Femur (tissue), 1 donor: ENCODE measurements around the gene MANEAL.

Experiments
- DNase-seq: peaks from one replicate; pipeline ENCODE4 v3.0.0-alpha.2; 2017

The MANEAL gene

DNA sequence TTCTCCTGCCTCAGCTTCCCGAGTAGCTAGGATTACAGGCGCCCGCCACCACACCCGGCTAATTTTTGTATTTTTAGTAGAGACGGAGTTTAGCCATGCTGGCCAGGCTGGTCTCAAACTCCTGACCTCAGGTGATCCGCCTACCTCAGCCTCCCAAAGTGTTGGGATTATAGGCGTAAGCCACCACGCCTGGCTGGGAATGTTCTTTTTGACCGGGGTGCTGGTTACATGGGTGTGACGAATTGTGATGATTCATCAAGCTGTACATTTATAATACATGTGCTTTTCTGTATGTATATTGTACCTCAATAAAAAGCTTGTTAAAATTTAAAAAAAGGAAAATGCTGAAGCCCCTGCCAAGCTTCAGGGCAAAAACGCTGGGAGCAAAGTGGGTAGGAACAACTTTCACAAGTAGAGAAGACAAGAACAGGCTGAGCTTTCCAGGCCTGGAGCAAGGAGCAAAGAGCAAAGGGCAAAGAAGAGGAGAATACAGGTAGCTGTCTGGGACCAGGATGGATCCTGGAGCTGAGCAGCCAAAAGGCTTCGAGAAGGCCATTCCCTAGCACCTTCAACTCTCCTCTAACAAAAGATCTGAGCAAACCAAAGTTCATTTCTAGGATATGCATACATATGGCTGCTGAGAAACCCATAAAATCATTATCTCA lies 34.9 kb downstream of the MANEAL start:
- DNase-seq = no peak

DNA sequence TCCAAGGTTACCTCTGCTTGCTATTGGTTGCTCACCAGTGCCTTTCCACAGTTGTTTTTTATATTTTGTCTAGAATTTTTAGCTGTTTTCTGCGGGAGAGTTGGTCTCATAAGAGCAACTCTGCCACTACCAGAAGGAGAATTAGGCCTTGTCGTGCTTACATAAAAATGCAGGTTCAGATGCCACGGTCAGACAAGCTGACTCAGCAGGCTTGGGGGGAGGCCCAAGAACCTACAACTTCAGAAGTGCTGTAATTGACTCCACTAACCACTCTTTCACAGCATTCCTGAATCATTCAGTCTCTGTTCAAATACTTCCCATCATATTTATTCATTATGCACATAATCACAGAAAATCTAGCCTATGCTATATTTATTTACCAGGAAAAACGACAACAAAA lies 37.5 kb downstream of the MANEAL start:
- no peak for DNase-seq

DNA sequence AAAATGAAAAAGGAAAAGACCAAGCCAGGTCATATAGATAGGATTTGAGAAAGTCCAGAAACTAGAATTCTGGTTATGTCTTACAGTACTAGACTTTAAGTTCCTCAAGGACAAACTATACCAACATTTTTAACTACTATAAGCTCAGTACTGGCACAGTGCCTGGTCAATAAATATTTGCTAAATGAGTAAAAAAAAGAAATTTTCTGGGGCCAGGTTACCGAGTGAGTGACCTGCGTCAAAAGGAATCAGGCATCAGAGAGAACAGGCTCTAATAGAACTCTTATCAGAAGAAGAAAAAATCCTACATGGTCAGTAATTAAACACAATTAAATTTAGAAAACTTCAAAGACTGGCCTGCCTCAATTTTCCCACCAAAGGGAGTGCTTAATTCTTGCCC lies 38.2 kb downstream of the MANEAL start:
- no peak for DNase-seq

DNA sequence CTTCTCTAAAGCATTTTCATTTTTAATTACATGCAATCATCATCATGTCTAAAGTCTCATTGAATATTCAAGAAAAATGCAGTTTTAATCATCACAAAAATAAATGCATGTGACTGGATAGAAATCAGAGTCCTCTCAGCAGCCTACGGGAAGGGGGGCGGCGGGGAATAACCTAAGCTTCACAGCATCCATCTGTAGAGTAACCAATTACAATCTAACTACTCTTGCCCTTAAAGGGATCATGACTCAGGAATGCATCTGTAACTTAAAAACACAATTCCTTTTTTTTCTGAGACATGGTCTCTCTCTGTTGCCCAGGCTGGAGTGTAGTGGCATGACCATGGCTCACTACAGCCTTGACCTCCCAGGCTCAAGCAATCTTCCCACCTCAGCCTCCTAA lies 43.1 kb downstream of the MANEAL start:
- no peak for DNase-seq

DNA sequence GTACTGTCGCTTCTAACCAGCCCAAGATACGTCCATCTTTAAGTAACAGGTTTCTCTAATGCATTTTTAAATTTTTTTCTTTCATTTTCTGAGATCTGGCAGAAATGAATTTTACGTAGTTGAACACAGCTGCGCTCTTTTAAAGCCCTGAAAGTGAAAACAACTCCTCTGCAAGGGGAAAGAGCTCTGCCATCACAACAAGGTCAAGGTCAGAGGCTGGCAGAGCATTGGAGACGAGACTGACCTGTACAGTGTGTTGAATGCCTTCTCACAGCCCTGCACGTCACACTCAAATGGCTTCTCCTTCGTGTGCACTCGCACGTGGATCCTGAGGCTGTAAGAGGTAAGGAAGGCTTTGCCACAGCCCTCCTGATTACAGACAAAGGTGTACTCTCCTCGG lies 46.0 kb downstream of the MANEAL start:
- DNase-seq = no peak

DNA sequence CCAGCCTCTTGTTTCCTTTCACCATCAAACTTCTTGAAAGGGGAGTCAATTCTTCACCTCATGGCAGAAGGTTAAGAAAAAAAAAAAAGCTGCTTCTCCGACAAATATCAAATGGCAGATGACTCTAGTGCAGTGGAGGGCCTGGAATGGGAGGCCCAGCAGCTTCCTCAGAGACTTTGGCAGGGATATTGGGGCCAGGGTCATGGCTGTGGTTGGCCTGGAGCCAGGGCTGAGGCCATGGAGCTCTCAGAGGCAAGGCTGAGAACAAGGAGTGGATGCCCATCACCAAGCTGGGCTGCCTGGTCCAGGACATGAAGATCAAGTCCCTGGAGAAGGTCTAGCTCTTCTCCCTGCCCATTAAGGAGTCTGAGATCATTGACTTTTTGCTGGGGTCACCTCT lies 47.1 kb downstream of the MANEAL start:
- no peak for DNase-seq

DNA sequence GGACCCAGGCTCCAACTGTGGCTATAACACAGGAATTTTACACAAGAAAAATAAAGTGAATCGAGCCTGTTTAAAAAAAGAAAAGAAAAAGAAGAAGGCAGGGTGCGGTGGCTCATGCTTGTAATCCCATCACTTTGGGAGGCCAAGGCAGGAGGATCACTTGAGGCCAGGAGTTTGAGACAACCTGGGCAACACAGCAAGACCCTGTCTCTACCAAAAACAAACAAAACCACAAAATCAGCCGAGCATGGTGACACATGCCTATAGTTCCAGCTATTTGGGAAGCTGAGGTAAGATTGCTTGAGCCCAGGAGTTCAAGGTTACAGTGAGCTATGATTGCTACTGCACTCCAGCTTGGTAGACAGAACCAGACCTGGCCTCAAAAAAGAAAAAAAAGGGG lies 48.0 kb downstream of the MANEAL start:
- DNase-seq = no peak

DNA sequence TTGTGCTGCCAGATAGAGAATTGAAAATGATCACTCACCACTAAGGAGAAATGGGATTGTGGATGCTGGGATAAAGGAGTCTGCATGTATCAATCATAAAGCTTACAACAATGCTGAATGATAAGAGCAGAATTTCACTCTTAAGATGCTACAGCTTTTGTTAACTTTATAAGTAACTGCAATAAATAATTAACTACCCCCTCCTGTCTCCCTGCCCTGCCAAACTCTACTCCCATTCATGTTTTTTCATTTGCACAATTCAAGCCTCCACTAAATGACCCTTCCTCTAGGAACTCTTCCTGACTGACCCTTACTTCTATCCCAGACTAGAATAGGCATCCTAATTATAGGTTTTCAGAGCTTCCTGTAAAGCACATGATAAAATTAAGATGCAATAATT lies 50.9 kb downstream of the MANEAL start:
- no peak for DNase-seq

DNA sequence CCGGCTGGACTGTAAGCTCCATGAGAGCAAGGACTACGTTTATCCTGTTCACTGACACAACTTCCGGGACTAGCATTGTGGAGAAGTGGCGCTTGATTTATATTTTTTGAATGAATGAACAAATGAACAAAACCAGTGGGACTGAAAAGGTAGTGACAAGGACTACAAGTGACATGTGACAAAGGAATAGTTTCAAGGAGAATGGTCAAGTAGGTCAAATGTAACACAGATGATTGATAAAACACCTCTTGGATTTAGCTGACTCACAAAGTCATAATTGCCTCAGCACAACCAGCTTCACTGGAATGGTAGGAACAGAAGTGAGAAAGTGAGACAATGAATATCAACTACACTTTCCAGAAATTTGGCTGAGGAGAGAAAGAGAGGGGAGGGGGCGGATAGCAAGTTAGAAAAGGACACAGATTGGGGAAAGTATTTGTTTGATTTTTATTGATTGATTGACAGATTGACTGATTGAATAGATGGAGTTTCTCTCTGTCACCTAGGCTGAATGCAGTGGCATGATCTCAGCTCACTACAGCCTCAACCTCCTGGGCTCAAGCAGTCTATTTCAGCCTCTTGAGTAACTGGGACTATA lies 51.5 kb downstream of the MANEAL start:
- no peak for DNase-seq

DNA sequence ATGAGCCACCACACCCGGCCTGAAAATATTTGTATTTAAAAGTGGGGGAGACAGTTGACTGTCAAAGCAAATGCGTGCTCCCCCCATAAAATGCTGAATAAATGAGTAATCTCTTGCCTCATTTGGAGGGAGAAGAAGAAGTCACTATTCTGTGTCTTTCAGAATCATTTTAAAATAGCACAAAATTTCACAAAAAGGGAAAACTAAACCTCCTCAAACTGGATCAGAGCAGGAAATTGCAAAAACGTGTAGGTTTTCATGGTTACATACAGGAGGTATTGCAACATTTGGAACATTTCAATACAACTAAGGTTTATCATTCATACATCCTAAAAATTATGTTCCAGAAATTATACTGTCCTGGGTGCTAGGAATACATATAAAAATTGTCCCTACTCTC lies 52.1 kb downstream of the MANEAL start:
- no peak for DNase-seq

DNA sequence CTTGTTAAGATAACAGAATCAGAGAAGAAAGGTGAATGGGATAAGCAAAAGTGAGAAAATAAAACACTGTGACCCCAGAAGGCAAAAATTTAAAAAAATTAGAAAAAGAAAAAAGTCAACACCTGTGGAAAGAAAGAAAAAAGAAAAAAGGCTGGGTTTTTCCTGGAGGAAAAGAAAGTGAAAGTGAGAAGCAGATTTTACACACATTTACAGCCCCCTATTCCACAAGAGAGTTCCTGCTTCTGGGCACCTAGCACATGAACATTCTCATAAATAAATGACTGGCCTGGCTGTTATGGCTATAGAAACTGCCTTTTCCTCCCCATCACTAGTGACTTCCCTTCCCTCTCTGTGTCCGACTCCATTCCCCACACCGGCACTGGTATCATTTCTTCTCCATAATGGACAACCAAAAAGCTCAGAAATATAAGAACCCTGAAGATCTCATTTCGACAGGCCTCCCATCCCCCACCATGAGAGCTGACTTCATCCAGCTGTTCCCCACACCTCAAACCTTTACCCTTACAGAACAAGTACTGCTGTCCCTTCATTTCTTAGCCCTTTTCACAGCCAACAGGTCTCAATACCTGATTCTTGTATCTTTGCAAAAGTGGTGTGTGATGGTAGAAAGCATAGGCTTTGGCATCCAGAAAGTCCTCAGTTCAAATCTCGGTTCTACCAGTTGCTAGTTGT lies 53.1 kb downstream of the MANEAL start:
- no peak for DNase-seq

DNA sequence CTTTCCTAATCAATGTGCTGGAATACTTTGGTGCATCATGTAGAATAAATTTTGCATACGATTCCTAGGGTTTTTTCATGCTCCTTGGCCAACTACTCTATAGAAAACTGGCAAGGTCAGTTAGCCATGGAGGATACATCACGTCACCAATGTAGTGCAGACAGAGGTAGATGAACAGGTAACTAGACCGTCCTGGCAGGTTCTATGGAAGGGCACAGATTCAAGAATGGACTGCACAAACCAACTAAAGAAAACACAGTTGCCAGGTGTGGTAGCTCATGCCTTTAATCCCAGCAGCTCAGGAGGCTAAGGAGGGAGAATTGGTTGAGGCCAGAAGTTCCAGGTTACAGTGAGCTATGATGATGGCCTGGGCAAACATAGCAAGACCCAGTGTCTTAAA lies 55.8 kb downstream of the MANEAL start:
- no peak for DNase-seq

DNA sequence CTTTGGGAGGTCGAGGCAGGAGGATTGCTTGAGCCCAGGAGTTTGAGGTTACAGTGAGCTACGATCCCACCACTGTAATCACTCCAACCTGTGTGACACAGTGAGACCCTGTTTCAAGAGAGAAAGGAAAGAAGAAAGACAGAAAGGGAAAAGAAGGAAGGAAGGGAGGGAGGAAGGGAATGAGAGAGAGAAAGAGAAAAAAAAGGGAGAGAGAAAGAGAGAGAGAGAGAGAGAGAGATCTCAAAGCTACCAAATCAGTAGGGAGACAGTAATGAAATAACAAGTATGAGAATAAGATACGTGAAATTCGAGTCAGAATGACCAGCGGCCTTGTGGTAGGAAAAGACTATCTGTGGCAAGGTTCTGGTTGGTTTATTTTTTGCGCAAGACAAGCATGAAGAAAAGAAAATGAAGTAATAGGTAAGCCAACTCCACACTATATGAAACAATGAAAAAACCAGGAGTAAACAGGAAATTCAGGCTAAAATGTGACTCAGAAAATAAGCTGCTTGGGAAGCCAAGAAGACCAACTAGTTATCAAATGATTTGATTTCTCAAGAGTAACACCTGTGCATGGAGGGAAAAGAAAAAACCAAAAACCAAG lies 56.8 kb downstream of the MANEAL start:
- no peak for DNase-seq
